Measurements from ENCODE around the gene PLEKHF1. TPM values are rescaled to one million over a fixed set of nuclear protein-coding genes. Genes with fewer than 3 reads are reported as not detected.
A peak's percentile ranks its signal among the peaks of the same experiment; 100 is the strongest.

Gene PLEKHF1
- total and polyA plus RNA-seq, 2 experiments from 2014 or later = 9.3 to 18.0 TPM

GRCh38 chr19:29662278-29662603 is 3.0 kb upstream of the PLEKHF1 start:
- no peaks in the 10 kb centered on the region for H3K9me3 ChIP-seq (ENCODE audit: low read depth)
- peak overlapping the region; percentile 98 for H3K27ac ChIP-seq
- no peaks in the 10 kb centered on the region for H3K27me3 ChIP-seq (replicated peaks; ENCODE audit: insufficient read depth)
- H3K4me3 ChIP-seq = peak overlapping the region; percentile 69
- no peaks in the 10 kb centered on the region for H3K36me3 ChIP-seq (ENCODE audit: low read depth)
- H3K79me2 ChIP-seq (ENCODE audit: insufficient read depth) = no peaks in the 10 kb centered on the region
- whole genome bisulfite sequencing, 2 experiments (ENCODE audit: low coverage in 1 of 2, low lambda C conversion rate in 2 of 2, missing lambda C conversion rate in 2 of 2) = 0 to 11% methylated on average over 1 of the region's 1 CpG
- H3K4me1 ChIP-seq (ENCODE audit: insufficient read depth) = peaks cover 44% of the 10 kb centered on the region
- no peaks in the 10 kb centered on the region for H4K20me1 ChIP-seq (ENCODE audit: insufficient read depth)
- TF ChIP-seq EZH2 (IDR thresholded peaks at IDR 0.05; ENCODE audit: insufficient read depth, poor library complexity, severe bottlenecking) (no peak), EZH2phosphoT487 (IDR thresholded peaks at IDR 0.05; ENCODE audit: insufficient read depth, low read depth) (no peak)
- H2AFZ ChIP-seq = peak overlapping the region; percentile 75
- in situ Hi-C loops (cut with MboI) = no loop called here
- no peaks in the 10 kb centered on the region for H3K9me2 ChIP-seq (ENCODE audit: insufficient read depth)
- H3K9ac ChIP-seq = peak overlapping the region; percentile 88
- H3K4me2 ChIP-seq (ENCODE audit: unreplicated experiment) = peak overlapping the region; percentile 90
- DNase-seq = no peak
- H3F3A ChIP-seq (ENCODE audit: insufficient read depth) = peaks cover 37% of the 10 kb centered on the region

DNA sequence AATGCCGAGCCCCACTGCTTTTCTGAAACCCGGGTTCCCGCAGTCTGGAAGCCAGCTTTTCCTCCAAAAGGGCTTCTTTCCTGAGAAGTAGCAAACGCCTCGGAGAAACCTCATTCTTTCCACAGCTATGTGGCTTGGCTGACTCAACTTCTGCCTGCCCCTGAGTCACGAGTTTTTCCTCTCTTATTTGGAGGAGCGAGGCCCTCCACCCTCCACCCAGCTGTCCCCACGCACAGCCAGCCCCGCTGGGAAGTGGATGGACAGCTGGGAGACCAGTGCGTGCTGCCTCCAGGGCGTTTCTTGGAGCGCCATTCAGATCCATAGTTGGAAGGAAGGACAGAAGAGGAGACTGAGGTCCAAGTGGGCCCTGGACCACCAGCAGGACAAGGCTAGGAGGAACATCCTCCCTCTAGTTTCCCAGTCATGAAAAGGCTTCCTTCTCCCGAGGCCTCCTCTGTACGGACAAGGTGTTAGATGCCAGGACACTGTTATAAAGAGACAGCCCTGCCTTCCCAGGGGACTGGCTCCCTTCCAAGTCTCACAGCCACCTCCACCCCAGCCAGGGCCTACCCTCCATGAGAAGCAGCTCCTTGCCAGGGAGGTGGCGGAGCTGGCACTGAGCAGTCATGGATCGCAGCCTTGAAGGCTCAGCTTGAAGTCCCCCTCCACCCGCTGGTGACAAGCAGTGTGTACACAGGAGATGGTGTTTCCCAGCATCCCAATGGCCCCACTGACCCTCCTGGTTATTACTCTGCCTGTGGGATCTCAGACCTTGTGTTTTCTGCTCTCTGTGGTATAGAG is 2.5 kb upstream of the PLEKHF1 start:
- H2AFZ ChIP-seq = peak overlapping the region; percentile 75
- in situ Hi-C loops (cut with MboI) = no loop called here
- no peaks in the 10 kb centered on the region for H3K9me3 ChIP-seq (ENCODE audit: low read depth)
- no peaks in the 10 kb centered on the region for H3K27me3 ChIP-seq (replicated peaks; ENCODE audit: insufficient read depth)
- peak overlapping the region; percentile 69 for H3K4me3 ChIP-seq
- H3K27ac ChIP-seq = peak overlapping the region; percentile 98
- WGBS, 2 experiments (ENCODE audit: low coverage in 1 of 2, low lambda C conversion rate in 2 of 2, missing lambda C conversion rate in 2 of 2) = 10 to 12% methylated on average over 17 of the region's 17 CpGs
- H3K36me3 ChIP-seq (ENCODE audit: low read depth) = no peaks in the 10 kb centered on the region
- H3K79me2 ChIP-seq (ENCODE audit: insufficient read depth) = peaks cover 4% of the 10 kb centered on the region
- H3F3A ChIP-seq (ENCODE audit: insufficient read depth) = peaks cover 41% of the 10 kb centered on the region
- no peaks in the 10 kb centered on the region for H4K20me1 ChIP-seq (ENCODE audit: insufficient read depth)
- H3K9me2 ChIP-seq (ENCODE audit: insufficient read depth) = no peaks in the 10 kb centered on the region
- H3K9ac ChIP-seq = peak overlapping the region; percentile 88
- DNase-seq = peak; percentile 99
- TF ChIP-seq EZH2 (IDR thresholded peaks at IDR 0.05; ENCODE audit: insufficient read depth, poor library complexity, severe bottlenecking) (no peak), EZH2phosphoT487 (IDR thresholded peaks at IDR 0.05; ENCODE audit: insufficient read depth, low read depth) (no peak)
- H3K4me1 ChIP-seq (ENCODE audit: insufficient read depth) = peaks cover 45% of the 10 kb centered on the region
- peak overlapping the region; percentile 90 for H3K4me2 ChIP-seq (ENCODE audit: unreplicated experiment)

DNA sequence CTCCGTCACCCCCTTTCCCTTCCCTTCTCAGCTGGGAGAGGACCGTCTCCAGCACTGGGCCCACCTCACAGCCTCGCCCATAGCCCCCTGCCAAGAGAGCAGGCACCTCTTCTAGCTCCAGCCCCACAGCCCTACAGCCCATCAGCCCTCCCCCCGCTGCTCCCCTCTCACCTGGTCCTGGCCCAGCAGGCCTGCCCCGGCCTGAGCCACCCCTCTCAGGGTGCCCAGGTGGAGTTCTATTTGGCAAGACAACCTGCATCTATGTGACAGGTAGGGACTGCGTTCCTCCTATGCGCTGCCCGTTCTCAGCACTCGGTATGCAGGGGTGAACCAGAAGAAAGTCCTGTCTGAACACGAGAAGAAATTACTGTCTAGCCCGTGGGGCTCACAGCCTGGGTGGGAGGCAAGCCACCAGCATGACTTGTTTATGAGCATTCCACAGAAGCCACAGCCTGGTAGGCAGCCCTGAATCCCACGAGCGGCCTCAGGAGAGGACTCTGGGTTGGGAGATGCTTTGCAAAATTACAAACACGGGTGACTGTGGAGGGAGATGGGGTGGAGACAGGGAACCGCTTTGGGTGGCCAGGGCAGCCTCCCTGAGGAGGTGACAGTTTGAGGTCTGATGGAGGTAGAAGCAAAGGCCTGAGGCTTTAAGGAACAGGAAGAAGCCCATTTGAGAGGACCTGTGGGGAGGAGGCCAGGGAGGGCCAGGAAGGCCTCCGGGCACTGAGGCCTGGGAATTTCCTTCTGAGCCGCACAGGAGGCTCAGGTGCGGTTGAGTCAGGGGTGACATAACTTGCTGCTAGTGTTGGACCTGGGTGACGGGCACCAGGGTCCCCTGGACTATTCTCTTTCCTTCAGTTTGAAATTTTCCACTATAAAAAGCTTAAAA is 1.2 kb upstream of the PLEKHF1 start:
- peak; percentile 69 for DNase-seq
- no peaks in the 10 kb centered on the region for H3K27me3 ChIP-seq (replicated peaks; ENCODE audit: insufficient read depth)
- H2AFZ ChIP-seq = no peak overlapping the region
- peak overlapping the region; percentile 98 for H3K27ac ChIP-seq
- no peaks in the 10 kb centered on the region for H3K36me3 ChIP-seq (ENCODE audit: low read depth)
- in situ Hi-C loops (cut with MboI) = no loop called here
- TF ChIP-seq EZH2phosphoT487 (IDR thresholded peaks at IDR 0.05; ENCODE audit: insufficient read depth, low read depth) (no peak), EZH2 (IDR thresholded peaks at IDR 0.05; ENCODE audit: insufficient read depth, poor library complexity, severe bottlenecking) (no peak)
- H3F3A ChIP-seq (ENCODE audit: insufficient read depth) = peaks cover 41% of the 10 kb centered on the region
- H3K9ac ChIP-seq = peak overlapping the region; percentile 81; the same call in 1 of the 2 replicates
- peaks cover 17% of the 10 kb centered on the region for H3K79me2 ChIP-seq (ENCODE audit: insufficient read depth)
- no peaks in the 10 kb centered on the region for H3K9me2 ChIP-seq (ENCODE audit: insufficient read depth)
- H3K4me3 ChIP-seq = no peak overlapping the region
- peaks cover 45% of the 10 kb centered on the region for H3K4me1 ChIP-seq (ENCODE audit: insufficient read depth)
- WGBS, 2 experiments (ENCODE audit: low coverage in 1 of 2, low lambda C conversion rate in 2 of 2, missing lambda C conversion rate in 2 of 2) = 65 to 72% methylated on average over 18 to 19 of the region's 19 CpGs
- H3K9me3 ChIP-seq (ENCODE audit: low read depth) = no peaks in the 10 kb centered on the region
- peak overlapping the region; percentile 3 for H3K4me2 ChIP-seq (ENCODE audit: unreplicated experiment)
- no peaks in the 10 kb centered on the region for H4K20me1 ChIP-seq (ENCODE audit: insufficient read depth)

GRCh38 chr19:29664753-29665214 is 477 bp upstream of the PLEKHF1 start:
- Histone ChIP-seq H3K27me3 (replicated peaks; ENCODE audit: insufficient read depth) (no peaks in the 10 kb centered on the region), H3F3A (ENCODE audit: insufficient read depth) (peaks cover 41% of the 10 kb centered on the region), H3K4me1 (ENCODE audit: insufficient read depth) (peaks cover 45% of the 10 kb centered on the region), H3K36me3 (ENCODE audit: low read depth) (no peaks in the 10 kb centered on the region), H3K4me3 (peak overlapping the region; percentile 81), H3K4me2 (ENCODE audit: unreplicated experiment) (peak overlapping the region; percentile 79), H4K20me1 (ENCODE audit: insufficient read depth) (no peaks in the 10 kb centered on the region), H3K9me3 (ENCODE audit: low read depth) (no peaks in the 10 kb centered on the region), H3K9ac (peak overlapping the region; percentile 81), H2AFZ (peak overlapping the region; percentile 51), H3K79me2 (ENCODE audit: insufficient read depth) (peaks cover 24% of the 10 kb centered on the region), H3K9me2 (ENCODE audit: insufficient read depth) (no peaks in the 10 kb centered on the region), H3K27ac (peak overlapping the region; percentile 98; the same call in 1 of the 2 replicates)
- in situ Hi-C loops (cut with MboI) = no loop called here
- no peak for DNase-seq
- 33 to 39% methylated on average over 19 of the region's 22 CpGs for WGBS, 2 experiments (ENCODE audit: low coverage in 1 of 2, low lambda C conversion rate in 2 of 2, missing lambda C conversion rate in 2 of 2)
- TF ChIP-seq EZH2 (IDR thresholded peaks at IDR 0.05; ENCODE audit: insufficient read depth, poor library complexity, severe bottlenecking) (no peak), EZH2phosphoT487 (IDR thresholded peaks at IDR 0.05; ENCODE audit: insufficient read depth, low read depth) (no peak)

All from GM23248 (cell line).